SU-DHL-6 (cell line): ENCODE results near the gene DPF1.

Source experiments
- H2AFZ ChIP-seq: fragments of 200-600 bp; sonication (generic); 2 replicates; pipeline ENCODE4 v1.6.1; 2014; ENCODE audit warnings: low read depth, mild to moderate bottlenecking, moderate library complexity, mixed read lengths, antibody characterized with exemption, low read length; ENCODE audit not compliant: severe bottlenecking
- H3F3A ChIP-seq: fragments of 200-600 bp; shearing (Covaris generic); 2 replicates; pipeline ENCODE4 v1.6.0; 2016; ENCODE audit warnings: antibody characterized with exemption, mild to moderate bottlenecking; ENCODE audit not compliant: insufficient read depth
- H3K27ac ChIP-seq: fragments of 200-600 bp; sonication (generic); 2 replicates; pipeline ENCODE4 v1.5.1; 2016; ENCODE audit warnings: low read depth, mild to moderate bottlenecking, low read length, moderate library complexity, mixed read lengths
- H3K27me3 ChIP-seq: fragments of 200-600 bp; sonication (generic), shearing (Covaris generic); 2 replicates; pipeline ENCODE4 v1.6.0; 2014; ENCODE audit warnings: mild to moderate bottlenecking, low read length
- H3K36me3 ChIP-seq: fragments of 200-600 bp; sonication (generic); 2 replicates; pipeline ENCODE4 v1.6.1; 2014; ENCODE audit warnings: mild to moderate bottlenecking, low read length, mixed read lengths
- H3K4me2 ChIP-seq: fragments of 300-600, 200-600 bp; shearing (Covaris generic), sonication (generic); 2 replicates; pipeline ENCODE4 v1.6.0; 2014; ENCODE audit warnings: low read length, low read depth, mild to moderate bottlenecking; ENCODE audit not compliant: poor library complexity, severe bottlenecking
- H3K4me3 ChIP-seq: fragments of 200-600 bp; sonication (generic); 2 replicates; pipeline ENCODE4 v1.5.1; 2014; ENCODE audit warnings: antibody characterized with exemption, low read length, mild to moderate bottlenecking, mixed read lengths; ENCODE audit not compliant: insufficient read depth, poor library complexity, severe bottlenecking
- H3K79me2 ChIP-seq: fragments of 200-600 bp; sonication (generic); 2 replicates; pipeline ENCODE4 v1.6.1; 2014; ENCODE audit warnings: mild to moderate bottlenecking, low read length, moderate library complexity; ENCODE audit not compliant: insufficient read depth
- H3K9ac ChIP-seq: fragments of 200-600 bp; sonication (generic); 2 replicates; pipeline ENCODE4 v1.7.0; 2014; ENCODE audit warnings: mild to moderate bottlenecking, low read length
- H3K9me2 ChIP-seq: fragments of 200-600 bp; sonication (generic); replicated peaks from 2 replicates; pipeline ENCODE4 v1.6.1; 2014; ENCODE audit warnings: low read length; ENCODE audit not compliant: insufficient read depth
- H3K9me3 ChIP-seq: fragments of 200-600 bp; sonication (generic); 2 replicates; pipeline ENCODE4 v1.6.1; 2014; ENCODE audit warnings: low read length, mixed read lengths; ENCODE audit not compliant: insufficient read depth
- H4K20me1 ChIP-seq: fragments of 200-600 bp; sonication (generic); 2 replicates; pipeline ENCODE4 v1.6.1; 2014; ENCODE audit warnings: low read depth, mild to moderate bottlenecking, antibody characterized with exemption, low read length, moderate library complexity, mixed read lengths
- CTCF ChIP-seq: fragments of 200-600 bp; sonication (generic); IDR thresholded peaks from one replicate; pipeline ENCODE4 v1.5.1; 2017; ENCODE audit warnings: antibody characterized with exemption, mild to moderate bottlenecking, low read length, moderate library complexity; ENCODE audit not compliant: insufficient read depth, poor library complexity, severe bottlenecking
- EZH2phosphoT487 ChIP-seq: fragments of 200-600 bp; sonication (generic), shearing (Covaris generic); conservative IDR thresholded peaks from 2 replicates; pipeline ENCODE4 v1.6.1; 2018; ENCODE audit warnings: mild to moderate bottlenecking, antibody characterized with exemption, low read length, moderate library complexity, mixed read lengths

The DPF1 gene

GRCh38 chr19:38265921-38266429 lies 42.0 kb upstream of the DPF1 start:
- Histone ChIP-seq H4K20me1 (no peaks in the 10 kb centered on the region), H3K4me2 (peak overlapping the region; percentile 87), H3K79me2 (no peaks in the 10 kb centered on the region), H3K9me3 (no peaks in the 10 kb centered on the region), H3F3A (peaks cover 14% of the 10 kb centered on the region), H3K9me2 (no peaks in the 10 kb centered on the region), H3K36me3 (no peaks in the 10 kb centered on the region), H3K9ac (no peak overlapping the region), H3K4me3 (no peak overlapping the region), H2AFZ (no peak overlapping the region), H3K27me3 (no peaks in the 10 kb centered on the region), H3K27ac (no peak overlapping the region)
- TF ChIP-seq CTCF = no peak
- TF ChIP-seq EZH2phosphoT487 = no peak

- no peak overlapping the region for H3K27ac ChIP-seq
- H3K9me3 ChIP-seq = no peaks in the 10 kb centered on the region
- no peaks in the 10 kb centered on the region for H3K79me2 ChIP-seq
- H3K9me2 ChIP-seq = no peaks in the 10 kb centered on the region
- peak overlapping the region; percentile 87 for H3K4me2 ChIP-seq
- peak overlapping the region; percentile 92 for H2AFZ ChIP-seq
- no peaks in the 10 kb centered on the region for H3K36me3 ChIP-seq
- H3K4me3 ChIP-seq = peak overlapping the region; percentile 65
- H3K9ac ChIP-seq = peak overlapping the region; percentile 60
- peaks cover 14% of the 10 kb centered on the region for H3F3A ChIP-seq
- H3K27me3 ChIP-seq = no peaks in the 10 kb centered on the region
- H4K20me1 ChIP-seq = no peaks in the 10 kb centered on the region
- no peak for TF ChIP-seq CTCF
- TF ChIP-seq EZH2phosphoT487 = no peak
Measured at GRCh38 chr19:38265213-38265861, 41.3 kb upstream of the DPF1 start.

- Histone ChIP-seq H3F3A (peaks cover 14% of the 10 kb centered on the region), H3K9me3 (no peaks in the 10 kb centered on the region), H3K4me2 (peak within 1 kb of the TSS; percentile 87), H3K9ac (peak within 1 kb of the TSS; percentile 60), H3K79me2 (no peaks in the 10 kb centered on the region), H3K36me3 (no peaks in the 10 kb centered on the region), H3K27me3 (no peaks in the 10 kb centered on the region), H4K20me1 (no peaks in the 10 kb centered on the region), H3K4me3 (peak within 1 kb of the TSS; percentile 65), H3K27ac (no peak within 1 kb of the TSS), H3K9me2 (no peaks in the 10 kb centered on the region), H2AFZ (peak within 1 kb of the TSS; percentile 98)
- no peak for TF ChIP-seq EZH2phosphoT487
- no peak for TF ChIP-seq CTCF
Measured at GRCh38 chr19:38264486-38265212, 40.6 kb upstream of the DPF1 start, which contains the start of gene SPINT2. Gene SPINT2, plus strand, starts transcription at chr19:38264573. Its CDS starts 320 bp downstream, at chr19:38264893.
